Endodermal cell (in vitro differentiated cells): ENCODE results near the gene SARS1. TPM values are rescaled to one million over a fixed set of nuclear protein-coding genes. Genes with fewer than 3 reads are reported as not detected.
A peak's percentile ranks its signal among the peaks of the same experiment; 100 is the strongest.

Experiments used
- DNase-seq: peaks from one replicate; pipeline ENCODE4 v3.0.0-alpha.2; 2017
- H3K27ac ChIP-seq: 2 replicates; pipeline ENCODE4 v1.5.1; 2013; ENCODE audit warnings: mild to moderate bottlenecking, low read depth, low read length, moderate library complexity
- H3K27me3 ChIP-seq: 2 replicates; pipeline ENCODE4 v1.6.1; 2013; ENCODE audit warnings: mild to moderate bottlenecking, low read length, moderate library complexity; ENCODE audit not compliant: insufficient read depth, control insufficient read depth, poor library complexity, severe bottlenecking
- H3K36me3 ChIP-seq: 2 replicates; pipeline ENCODE4 v1.7.0; 2013; ENCODE audit warnings: mild to moderate bottlenecking, low read length, moderate library complexity; ENCODE audit not compliant: control insufficient read depth, insufficient read depth
- H3K4me1 ChIP-seq: one replicate; pipeline ENCODE4 v1.7.0; 2013; ENCODE audit warnings: low read length; ENCODE audit not compliant: control insufficient read depth, insufficient read depth
- H3K4me3 ChIP-seq: 2 replicates; pipeline ENCODE4 v1.5.1; 2013; ENCODE audit warnings: mild to moderate bottlenecking, low read length, moderate library complexity
- H3K9ac ChIP-seq: 2 replicates; pipeline ENCODE4 v1.6.1; 2013; ENCODE audit warnings: mild to moderate bottlenecking, low read length, moderate library complexity; ENCODE audit not compliant: poor library complexity, severe bottlenecking; ENCODE audit errors: extremely low read depth
- H3K9me3 ChIP-seq: 2 replicates; pipeline ENCODE4 v1.6.1; 2013; ENCODE audit warnings: mild to moderate bottlenecking, low read length, moderate library complexity; ENCODE audit not compliant: control insufficient read depth
- H3K27ac Mint-ChIP-seq: 2 replicates; pipeline ENCODE4 v1.8.0; 2020; ENCODE audit warnings: mixed read lengths
- H3K27me3 Mint-ChIP-seq: 2 replicates; pipeline ENCODE4 v1.8.0; 2021; ENCODE audit warnings: mild to moderate bottlenecking, mixed read lengths; ENCODE audit not compliant: insufficient read depth
- H3K36me3 Mint-ChIP-seq: 2 replicates; pipeline ENCODE4 v1.8.0; 2020; ENCODE audit warnings: low read depth, mixed read lengths
- H3K4me1 Mint-ChIP-seq: 2 replicates; pipeline ENCODE4 v1.8.0; 2020; ENCODE audit warnings: mixed read lengths
- H3K4me3 Mint-ChIP-seq: 2 replicates; pipeline ENCODE4 v1.8.0; 2020; ENCODE audit warnings: mild to moderate bottlenecking, moderate library complexity, mixed read lengths
- H3K9me3 Mint-ChIP-seq: 2 replicates; pipeline ENCODE4 v1.8.0; 2020; ENCODE audit warnings: mild to moderate bottlenecking, mixed read lengths
- WGBS, 2 experiments: methylation state at CpG; one replicate each; pipeline versions ENCODE4 v1.1.5 to v1.1.7; 2013; ENCODE audit warnings: missing lambda C conversion rate in 2 of 2, mixed read lengths in 1 of 2; ENCODE audit not compliant: insufficient coverage in 1 of 2, insufficient read length in 1 of 2; 5-methylcytosine and 5-hydroxymethylcytosine counted together
- total RNA-seq, 2 donors: library from RNA; stranded (reverse); fragmentation: NEBNext Ultra II Directional in 1 of 2; extraction: Animal tissue kit (Norgen Biotek cat#: 25700) in 1 of 2; gene quantifications; 2 replicates in 1 of 2; 3 replicates in 1 of 2; pipeline ENCODE4 v1.2.1, GENCODE V29; 2021
- TF ChIP-seq, protein P1 (sequence below): fragments of 200-600 bp; sonication (generic); conservative IDR thresholded peaks from 2 replicates; pipeline ENCODE4 v1.5.0; 2021; ENCODE audit warnings: antibody characterized with exemption, mild to moderate bottlenecking

SARS1 gene
- total RNA-seq, 2 donors from 2014 or later: 100 to 101 TPM

DNA sequence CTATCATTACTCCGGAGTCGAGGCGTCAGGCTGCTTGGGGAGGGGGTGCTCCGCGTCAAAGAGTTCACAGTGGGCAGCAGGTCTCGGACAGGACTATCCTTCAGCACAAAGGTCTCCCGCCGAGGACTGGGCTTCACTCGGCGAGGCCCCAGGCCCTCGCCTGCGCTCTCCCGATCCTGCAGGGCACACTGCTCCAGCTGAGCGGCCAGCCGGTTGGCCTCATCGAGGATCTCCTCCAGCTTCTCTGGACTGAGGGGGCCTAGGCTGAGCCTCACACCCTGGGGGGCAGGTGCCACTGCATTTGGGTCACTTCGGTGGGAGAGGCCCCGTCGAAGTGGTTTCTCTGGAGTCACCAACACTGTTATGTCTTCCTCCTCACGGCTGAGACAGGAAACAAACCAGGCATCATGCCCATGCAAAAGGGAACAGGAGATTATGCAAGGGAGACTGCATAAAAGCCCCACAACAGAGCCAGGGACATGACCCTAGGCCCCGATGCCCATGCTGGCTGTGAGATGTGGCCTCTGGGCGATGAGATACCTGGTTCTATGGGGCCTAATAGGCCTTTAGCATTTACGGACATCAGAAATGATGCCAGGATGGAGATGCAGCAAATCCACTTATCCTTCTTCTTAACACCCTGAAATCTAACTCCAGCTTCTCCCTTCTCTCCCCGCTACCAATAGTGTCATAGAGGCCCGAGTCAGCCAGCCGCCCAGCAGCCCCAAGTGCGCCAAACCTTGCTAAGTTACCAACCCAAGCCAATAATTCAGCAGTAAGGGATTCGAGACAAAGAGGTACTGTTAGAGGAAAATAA, 68.2 kb downstream of the SARS1 start:
- Histone ChIP-seq H3K27me3 (no peaks in the 10 kb centered on the region), H3K4me1 (peaks cover 4% of the 10 kb centered on the region), H3K9me3 (no peaks in the 10 kb centered on the region), H3K4me3 (peak overlapping the region; percentile 97), H3K36me3 (peaks cover 21% of the 10 kb centered on the region), H3K9ac (peak overlapping the region; percentile 44), H3K27ac (no peak overlapping the region)
- H3K36me3 Mint-ChIP-seq: peaks cover 25% of the 10 kb centered on the region
- peaks cover 30% of the 10 kb centered on the region for H3K4me1 Mint-ChIP-seq
- no peak for DNase-seq
- peak overlapping the region; percentile 86 for H3K4me3 Mint-ChIP-seq
- H3K27me3 Mint-ChIP-seq: no peaks in the 10 kb centered on the region
- H3K27ac Mint-ChIP-seq: no peak overlapping the region
- TF ChIP-seq, protein P1, sequence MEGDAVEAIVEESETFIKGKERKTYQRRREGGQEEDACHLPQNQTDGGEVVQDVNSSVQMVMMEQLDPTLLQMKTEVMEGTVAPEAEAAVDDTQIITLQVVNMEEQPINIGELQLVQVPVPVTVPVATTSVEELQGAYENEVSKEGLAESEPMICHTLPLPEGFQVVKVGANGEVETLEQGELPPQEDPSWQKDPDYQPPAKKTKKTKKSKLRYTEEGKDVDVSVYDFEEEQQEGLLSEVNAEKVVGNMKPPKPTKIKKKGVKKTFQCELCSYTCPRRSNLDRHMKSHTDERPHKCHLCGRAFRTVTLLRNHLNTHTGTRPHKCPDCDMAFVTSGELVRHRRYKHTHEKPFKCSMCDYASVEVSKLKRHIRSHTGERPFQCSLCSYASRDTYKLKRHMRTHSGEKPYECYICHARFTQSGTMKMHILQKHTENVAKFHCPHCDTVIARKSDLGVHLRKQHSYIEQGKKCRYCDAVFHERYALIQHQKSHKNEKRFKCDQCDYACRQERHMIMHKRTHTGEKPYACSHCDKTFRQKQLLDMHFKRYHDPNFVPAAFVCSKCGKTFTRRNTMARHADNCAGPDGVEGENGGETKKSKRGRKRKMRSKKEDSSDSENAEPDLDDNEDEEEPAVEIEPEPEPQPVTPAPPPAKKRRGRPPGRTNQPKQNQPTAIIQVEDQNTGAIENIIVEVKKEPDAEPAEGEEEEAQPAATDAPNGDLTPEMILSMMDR: no peak
- H3K9me3 Mint-ChIP-seq: no peaks in the 10 kb centered on the region
- 78 to 80% methylated on average over 14 to 28 of the region's 28 CpGs for WGBS, 2 experiments

- peak overlapping the region; percentile 86 for H3K4me3 Mint-ChIP-seq
- H3K27me3 Mint-ChIP-seq: no peaks in the 10 kb centered on the region
- 0 to 5% methylated on average over 4 to 10 of the region's 10 CpGs for WGBS, 2 experiments
- TF ChIP-seq, protein P1: no peak
- H3K4me1 ChIP-seq: peaks cover 4% of the 10 kb centered on the region
- H3K4me1 Mint-ChIP-seq: peaks cover 25% of the 10 kb centered on the region
- peak overlapping the region; percentile 88 for H3K27ac Mint-ChIP-seq
- no peaks in the 10 kb centered on the region for H3K9me3 ChIP-seq
- H3K36me3 ChIP-seq: peaks cover 21% of the 10 kb centered on the region
- H3K4me3 ChIP-seq: peak overlapping the region; percentile 97
- peak overlapping the region; percentile 44 for H3K9ac ChIP-seq
- no peak for DNase-seq
- no peak overlapping the region for H3K27ac ChIP-seq
- H3K27me3 ChIP-seq: no peaks in the 10 kb centered on the region
- peaks cover 25% of the 10 kb centered on the region for H3K36me3 Mint-ChIP-seq
- no peaks in the 10 kb centered on the region for H3K9me3 Mint-ChIP-seq
Measured at GRCh38 chr1:109282497-109282951, 68.8 kb downstream of the SARS1 start.

- peak within 1 kb of the TSS; percentile 88 for H3K27ac Mint-ChIP-seq
- H3K9me3 ChIP-seq: no peaks in the 10 kb centered on the region
- peak within 1 kb of the TSS; percentile 44 for H3K9ac ChIP-seq
- WGBS, 2 experiments: 2 to 16% methylated on average over 13 to 56 of the region's 56 CpGs
- H3K27me3 ChIP-seq: no peaks in the 10 kb centered on the region
- H3K4me1 Mint-ChIP-seq: peaks cover 24% of the 10 kb centered on the region
- peaks cover 20% of the 10 kb centered on the region for H3K36me3 ChIP-seq
- H3K36me3 Mint-ChIP-seq: peaks cover 25% of the 10 kb centered on the region
- H3K27ac ChIP-seq: peak within 1 kb of the TSS; percentile 5
- TF ChIP-seq, protein P1: peak; percentile 64
- peak; percentile 98 for DNase-seq
- no peaks in the 10 kb centered on the region for H3K27me3 Mint-ChIP-seq
- H3K9me3 Mint-ChIP-seq: peaks cover 4% of the 10 kb centered on the region
- peaks cover 4% of the 10 kb centered on the region for H3K4me1 ChIP-seq
- peak within 1 kb of the TSS; percentile 86 for H3K4me3 Mint-ChIP-seq
- peak within 1 kb of the TSS; percentile 97 for H3K4me3 ChIP-seq
Measured at GRCh38 chr1:109282952-109283747, 69.4 kb downstream of the SARS1 start, which contains the start of gene PSRC1. Gene PSRC1 (minus strand): TSS chr1:109283145.
